HepG2 (cell line): ENCODE data around the gene CEBPA. TPM values are rescaled to one million over a fixed set of nuclear protein-coding genes. Genes with fewer than 3 reads are reported as not detected.

Experiments used
- HIVEP1 ChIP-seq: sonication (generic); formaldehyde crosslinking; IDR thresholded peaks from 2 replicates; pipeline ENCODE4 v1.4.0; 2020; ENCODE audit warnings: mild to moderate bottlenecking, missing genetic modification reagents
- MEIS1 ChIP-seq: sonication (generic); formaldehyde crosslinking; IDR thresholded peaks from 2 replicates; pipeline ENCODE4 v1.9.0; 2021; ENCODE audit warnings: mild to moderate bottlenecking, missing genetic modification reagents, moderate library complexity, borderline replicate concordance
- MYC ChIP-seq: sonication (generic); formaldehyde crosslinking; IDR thresholded peaks from 2 replicates; pipeline ENCODE4 v1.9.0; 2021; ENCODE audit warnings: missing genetic modification reagents, borderline replicate concordance
- NFKB2 ChIP-seq: sonication (generic); formaldehyde crosslinking; IDR thresholded peaks from 2 replicates; pipeline ENCODE4 v1.4.0; 2020; ENCODE audit warnings: missing genetic modification reagents, borderline replicate concordance
- RAD21 ChIP-seq: fragments of 450-650 bp; formaldehyde crosslinking; IDR thresholded peaks from 2 replicates; pipeline ENCODE4 v1.5.0; 2020; ENCODE audit warnings: mild to moderate bottlenecking
- SMAD1 ChIP-seq: sonication (generic); formaldehyde crosslinking; IDR thresholded peaks from 2 replicates; pipeline ENCODE4 v1.4.0; 2020; ENCODE audit warnings: missing genetic modification reagents, low read depth, mild to moderate bottlenecking, borderline replicate concordance
- SMARCE1 ChIP-seq: fragments of 450-650 bp; IDR thresholded peaks from 2 replicates; pipeline ENCODE4 v1.6.1; 2017; ENCODE audit warnings: borderline replicate concordance
- SOX6 ChIP-seq, 2 experiments: fragments of 450-650 bp in 1 of 2; sonication (generic) in 1 of 2; formaldehyde crosslinking in 1 of 2; IDR thresholded peaks; 2 replicates each; pipeline versions ENCODE4 v1.4.0 to v1.6.1; 2017 to 2020; ENCODE audit warnings: antibody characterized with exemption in 1 of 2, mild to moderate bottlenecking in 1 of 2, missing genetic modification reagents in 1 of 2
- SP1 ChIP-seq, 2 experiments: fragments of 450-650 bp in 1 of 2; sonication (generic) in 1 of 2; formaldehyde crosslinking in 1 of 2; IDR thresholded peaks; 2 replicates each; pipeline versions ENCODE4 v1.4.0 to v1.6.1; 2016 to 2020; ENCODE audit warnings: missing genetic modification reagents in 1 of 2
- STAT5B ChIP-seq: sonication (generic); formaldehyde crosslinking; IDR thresholded peaks from 2 replicates; pipeline ENCODE4 v1.4.0; 2020; ENCODE audit warnings: missing genetic modification reagents
- TBX2 ChIP-seq: sonication (generic); formaldehyde crosslinking; IDR thresholded peaks from 2 replicates; pipeline ENCODE4 v1.5.0; 2020; ENCODE audit warnings: missing genetic modification reagents, mild to moderate bottlenecking, borderline replicate concordance
- ZBTB49 ChIP-seq: sonication (generic); formaldehyde crosslinking; IDR thresholded peaks from 2 replicates; pipeline ENCODE4 v1.4.0; 2020; ENCODE audit warnings: missing genetic modification reagents, borderline replicate concordance
- ZNF556 ChIP-seq: sonication (generic); formaldehyde crosslinking; IDR thresholded peaks from 2 replicates; pipeline ENCODE4 v1.4.0; 2020; ENCODE audit warnings: mild to moderate bottlenecking, missing genetic modification reagents, borderline replicate concordance
- ZNF75D ChIP-seq: sonication (generic); formaldehyde crosslinking; IDR thresholded peaks from 2 replicates; pipeline ENCODE4 v1.8.1; 2023; ENCODE audit warnings: missing genetic modification reagents, mild to moderate bottlenecking, borderline replicate concordance
- polyA plus RNA-seq, 8 experiments: library from polyadenylated mRNA; depleted of rRNA in 3 of 8; stranded (reverse) in 7 of 8; unstranded in 1 of 8; fragments of >200 nt; fragmentation: Illumina TruSeq in 4 of 8; extraction: Trizol in 4 of 8; gene quantifications; 2 replicates each; pipeline versions ENCODE4 v1.2.1 to v1.2.3, GENCODE V29; 2011 to 2016; ENCODE audit warnings: low read depth in 4 of 8, missing spikeins in 1 of 8, mixed read lengths in 1 of 8; ENCODE audit not compliant: insufficient read depth in 1 of 8
- total RNA-seq, 5 experiments: library from RNA; depleted of rRNA; stranded (reverse); fragments of >200 nt; fragmentation: Illumina TruSeq; extraction: Trizol; gene quantifications; 2 replicates each; pipeline ENCODE4 v1.2.3, GENCODE V29; 2016; ENCODE audit warnings: low read depth in 1 of 5
- TF ChIP-seq, protein P1 (sequence below): sonication (generic); formaldehyde crosslinking; IDR thresholded peaks from 2 replicates; pipeline ENCODE4 v1.4.0; 2020; ENCODE audit warnings: missing genetic modification reagents
- TF ChIP-seq, protein P2 (sequence below): sonication (generic); formaldehyde crosslinking; IDR thresholded peaks from 2 replicates; pipeline ENCODE4 v1.5.0; 2020; ENCODE audit warnings: mild to moderate bottlenecking, missing genetic modification reagents, moderate library complexity
- TF ChIP-seq, protein P3 (sequence below): sonication (generic); formaldehyde crosslinking; IDR thresholded peaks from 2 replicates; pipeline ENCODE4 v1.5.0; 2020; ENCODE audit warnings: missing genetic modification reagents
- TF ChIP-seq, protein P4 (sequence below): sonication (generic); formaldehyde crosslinking; IDR thresholded peaks from 2 replicates; pipeline ENCODE4 v1.5.1; 2020; ENCODE audit warnings: missing genetic modification reagents, mild to moderate bottlenecking, borderline replicate concordance

CEBPA gene
- total and polyA plus RNA-seq, 2 of the 13 experiments (the other 11 are each of a cell fraction or from before 2014, with no cell fraction given), result 24.8 to 103 TPM

DNA sequence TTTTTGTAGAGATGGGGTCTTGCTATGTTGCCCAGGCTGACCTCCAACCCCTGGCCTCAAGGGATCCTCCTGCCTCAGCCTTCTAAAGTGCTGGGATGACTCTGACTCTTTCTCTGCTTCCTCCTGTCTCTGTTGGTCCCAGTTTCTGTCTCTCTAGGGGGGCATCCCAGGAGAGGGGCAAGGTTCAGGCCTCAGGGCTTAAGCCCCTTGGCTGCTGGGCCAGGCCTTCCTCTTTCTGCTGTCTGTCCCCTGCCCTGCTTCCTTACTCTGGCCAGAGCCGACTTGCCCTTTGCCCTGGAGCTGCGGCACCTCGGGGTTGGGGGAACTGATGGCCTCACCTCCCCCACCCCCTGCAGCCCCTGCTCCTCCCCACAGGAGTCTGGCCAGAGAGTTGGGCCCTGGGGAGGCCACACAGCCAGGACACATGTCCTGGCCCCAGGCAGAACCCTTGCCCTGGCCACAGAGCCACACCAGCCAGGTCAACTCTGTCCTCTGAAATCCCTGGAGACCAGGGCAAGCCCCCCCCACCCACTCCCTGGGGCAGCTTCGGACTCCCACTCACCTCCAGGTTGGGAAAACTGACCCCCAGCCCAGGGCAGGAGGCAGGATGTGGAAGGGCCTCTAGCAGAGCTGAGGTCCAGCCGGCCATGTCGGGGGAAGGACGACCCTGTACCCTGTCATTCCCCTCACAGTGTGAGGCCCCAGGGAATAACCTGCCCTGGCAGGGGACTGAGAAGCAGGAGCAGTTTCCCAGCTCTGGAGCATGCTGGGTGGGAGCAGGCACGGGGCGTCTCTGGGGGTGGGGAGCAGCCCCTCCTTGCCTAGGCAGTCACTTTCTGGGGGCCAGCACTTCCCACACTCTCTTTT lies 23.7 kb downstream of the CEBPA start (continued):
- TF ChIP-seq MYC (CRISPR knock-in tag), result peak; percentile 82; the same call in 1 of the 2 replicates
- TF ChIP-seq TBX2 (CRISPR knock-in tag), result peak; percentile 74
- TF ChIP-seq SMAD1 (CRISPR knock-in tag), result no peak
- 0 out of 2 replicates have a peak, but pooled peaks have one; percentile 48 for TF ChIP-seq MEIS1 (CRISPR knock-in tag)
- no peak for TF ChIP-seq STAT5B (CRISPR knock-in tag)
- no peak for TF ChIP-seq ZBTB49
- TF ChIP-seq SMARCE1, result no peak
- TF ChIP-seq, protein P1, sequence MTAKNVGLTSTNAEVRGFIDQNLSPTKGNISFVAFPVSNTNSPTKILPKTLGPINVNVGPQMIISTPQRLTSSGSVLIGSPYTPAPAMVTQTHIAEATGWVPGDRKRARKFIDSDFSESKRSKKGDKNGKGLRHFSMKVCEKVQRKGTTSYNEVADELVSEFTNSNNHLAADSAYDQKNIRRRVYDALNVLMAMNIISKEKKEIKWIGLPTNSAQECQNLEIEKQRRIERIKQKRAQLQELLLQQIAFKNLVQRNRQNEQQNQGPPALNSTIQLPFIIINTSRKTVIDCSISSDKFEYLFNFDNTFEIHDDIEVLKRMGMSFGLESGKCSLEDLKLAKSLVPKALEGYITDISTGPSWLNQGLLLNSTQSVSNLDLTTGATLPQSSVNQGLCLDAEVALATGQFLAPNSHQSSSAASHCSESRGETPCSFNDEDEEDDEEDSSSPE (CRISPR knock-in tag), result peak; percentile 55; the same call in 1 of the 2 replicates
- no peak for TF ChIP-seq SP1 (IDR thresholded peaks at IDR 0.05)
- no peak for TF ChIP-seq SP1 (CRISPR knock-in tag; IDR thresholded peaks at IDR 0.05)
- TF ChIP-seq, protein P2, sequence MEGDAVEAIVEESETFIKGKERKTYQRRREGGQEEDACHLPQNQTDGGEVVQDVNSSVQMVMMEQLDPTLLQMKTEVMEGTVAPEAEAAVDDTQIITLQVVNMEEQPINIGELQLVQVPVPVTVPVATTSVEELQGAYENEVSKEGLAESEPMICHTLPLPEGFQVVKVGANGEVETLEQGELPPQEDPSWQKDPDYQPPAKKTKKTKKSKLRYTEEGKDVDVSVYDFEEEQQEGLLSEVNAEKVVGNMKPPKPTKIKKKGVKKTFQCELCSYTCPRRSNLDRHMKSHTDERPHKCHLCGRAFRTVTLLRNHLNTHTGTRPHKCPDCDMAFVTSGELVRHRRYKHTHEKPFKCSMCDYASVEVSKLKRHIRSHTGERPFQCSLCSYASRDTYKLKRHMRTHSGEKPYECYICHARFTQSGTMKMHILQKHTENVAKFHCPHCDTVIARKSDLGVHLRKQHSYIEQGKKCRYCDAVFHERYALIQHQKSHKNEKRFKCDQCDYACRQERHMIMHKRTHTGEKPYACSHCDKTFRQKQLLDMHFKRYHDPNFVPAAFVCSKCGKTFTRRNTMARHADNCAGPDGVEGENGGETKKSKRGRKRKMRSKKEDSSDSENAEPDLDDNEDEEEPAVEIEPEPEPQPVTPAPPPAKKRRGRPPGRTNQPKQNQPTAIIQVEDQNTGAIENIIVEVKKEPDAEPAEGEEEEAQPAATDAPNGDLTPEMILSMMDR (CRISPR knock-in tag), result peak; percentile 15; the same call in 1 of the 2 replicates
- no peak for TF ChIP-seq ZNF75D
- peak; percentile 78; the same call in 1 of the 2 replicates for TF ChIP-seq ZNF556 (CRISPR knock-in tag)
- TF ChIP-seq HIVEP1 (CRISPR knock-in tag), result no peak; the same call in 1 of the 2 replicates
- TF ChIP-seq, protein P3, sequence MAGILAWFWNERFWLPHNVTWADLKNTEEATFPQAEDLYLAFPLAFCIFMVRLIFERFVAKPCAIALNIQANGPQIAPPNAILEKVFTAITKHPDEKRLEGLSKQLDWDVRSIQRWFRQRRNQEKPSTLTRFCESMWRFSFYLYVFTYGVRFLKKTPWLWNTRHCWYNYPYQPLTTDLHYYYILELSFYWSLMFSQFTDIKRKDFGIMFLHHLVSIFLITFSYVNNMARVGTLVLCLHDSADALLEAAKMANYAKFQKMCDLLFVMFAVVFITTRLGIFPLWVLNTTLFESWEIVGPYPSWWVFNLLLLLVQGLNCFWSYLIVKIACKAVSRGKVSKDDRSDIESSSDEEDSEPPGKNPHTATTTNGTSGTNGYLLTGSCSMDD (CRISPR knock-in tag), result no peak
- no peak for TF ChIP-seq RAD21 (CRISPR knock-in tag)
- TF ChIP-seq NFKB2 (CRISPR knock-in tag), result no peak
- TF ChIP-seq SOX6 (IDR thresholded peaks at IDR 0.05), result no peak
- TF ChIP-seq SOX6 (CRISPR knock-in tag; IDR thresholded peaks at IDR 0.05), result peak; percentile 67
- TF ChIP-seq, protein P4, sequence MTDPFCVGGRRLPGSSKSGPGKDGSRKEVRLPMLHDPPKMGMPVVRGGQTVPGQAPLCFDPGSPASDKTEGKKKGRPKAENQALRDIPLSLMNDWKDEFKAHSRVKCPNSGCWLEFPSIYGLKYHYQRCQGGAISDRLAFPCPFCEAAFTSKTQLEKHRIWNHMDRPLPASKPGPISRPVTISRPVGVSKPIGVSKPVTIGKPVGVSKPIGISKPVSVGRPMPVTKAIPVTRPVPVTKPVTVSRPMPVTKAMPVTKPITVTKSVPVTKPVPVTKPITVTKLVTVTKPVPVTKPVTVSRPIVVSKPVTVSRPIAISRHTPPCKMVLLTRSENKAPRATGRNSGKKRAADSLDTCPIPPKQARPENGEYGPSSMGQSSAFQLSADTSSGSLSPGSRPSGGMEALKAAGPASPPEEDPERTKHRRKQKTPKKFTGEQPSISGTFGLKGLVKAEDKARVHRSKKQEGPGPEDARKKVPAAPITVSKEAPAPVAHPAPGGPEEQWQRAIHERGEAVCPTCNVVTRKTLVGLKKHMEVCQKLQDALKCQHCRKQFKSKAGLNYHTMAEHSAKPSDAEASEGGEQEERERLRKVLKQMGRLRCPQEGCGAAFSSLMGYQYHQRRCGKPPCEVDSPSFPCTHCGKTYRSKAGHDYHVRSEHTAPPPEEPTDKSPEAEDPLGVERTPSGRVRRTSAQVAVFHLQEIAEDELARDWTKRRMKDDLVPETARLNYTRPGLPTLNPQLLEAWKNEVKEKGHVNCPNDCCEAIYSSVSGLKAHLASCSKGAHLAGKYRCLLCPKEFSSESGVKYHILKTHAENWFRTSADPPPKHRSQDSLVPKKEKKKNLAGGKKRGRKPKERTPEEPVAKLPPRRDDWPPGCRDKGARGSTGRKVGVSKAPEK (CRISPR knock-in tag), result no peak
